Peyer's patch (tissue), 4 donors: ENCODE data around the gene VSIG1. TPM values are rescaled to one million over a fixed set of nuclear protein-coding genes. Genes with fewer than 3 reads are reported as not detected.

Experiments
- DNase-seq, 3 donors: peaks; one replicate each; pipeline ENCODE4 v3.0.0-alpha.2; 2017 to 2019
- H3K27ac ChIP-seq, 4 donors: fragments of 200-600 bp; sonication (generic); one replicate each; pipeline ENCODE4 v1.5.1; 2016 to 2019
- H3K27me3 ChIP-seq, 2 donors: fragments of 200-600 bp; sonication (generic); one replicate each; pipeline ENCODE4 v1.5.1; 2019
- H3K36me3 ChIP-seq, 3 donors: fragments of 200-600 bp; sonication (generic); one replicate each; pipeline ENCODE4 v1.5.1; 2016 to 2019
- H3K4me1 ChIP-seq, 4 donors: fragments of 200-600 bp; sonication (generic); one replicate each; pipeline ENCODE4 v1.5.1; 2016 to 2019
- H3K4me3 ChIP-seq, 4 donors: fragments of 200-600 bp; sonication (generic); 1 replicate in 3 of 4; 2 replicates in 1 of 4; pipeline ENCODE4 v1.5.1; 2016 to 2019; ENCODE audit warnings: mild to moderate bottlenecking in 1 of 4
- H3K9me3 ChIP-seq, 4 donors: fragments of 200-600 bp; sonication (generic); one replicate each; pipeline ENCODE4 v1.5.1; 2016 to 2019; ENCODE audit warnings: mild to moderate bottlenecking in 1 of 4
- CTCF ChIP-seq, 6 experiments: fragments of 450-650 bp in 4 of 6; fragments of 200-600 bp in 2 of 6; sonication (generic) in 1 of 6; IDR thresholded peaks; one replicate each; pipeline ENCODE4 v1.5.1; 2017 to 2019; ENCODE audit warnings: antibody characterized with exemption in 6 of 6, mild to moderate bottlenecking in 3 of 6, moderate library complexity in 1 of 6
- POLR2A ChIP-seq, 2 donors: fragments of 450-650 bp; IDR thresholded peaks; one replicate each; pipeline ENCODE4 v1.5.1; 2017; ENCODE audit warnings: antibody characterized with exemption in 2 of 2, mild to moderate bottlenecking in 2 of 2, moderate library complexity in 2 of 2
- total RNA-seq, 4 donors: library from RNA; depleted of rRNA; stranded (reverse); fragments of >200 nt; gene quantifications; one replicate each; pipeline ENCODE4 v1.1.0, GENCODE V29; 2016

VSIG1 gene
- total RNA-seq, 4 donors from 2014 or later, result 0.38 to 0.53 TPM; not detected in 2

DNA sequence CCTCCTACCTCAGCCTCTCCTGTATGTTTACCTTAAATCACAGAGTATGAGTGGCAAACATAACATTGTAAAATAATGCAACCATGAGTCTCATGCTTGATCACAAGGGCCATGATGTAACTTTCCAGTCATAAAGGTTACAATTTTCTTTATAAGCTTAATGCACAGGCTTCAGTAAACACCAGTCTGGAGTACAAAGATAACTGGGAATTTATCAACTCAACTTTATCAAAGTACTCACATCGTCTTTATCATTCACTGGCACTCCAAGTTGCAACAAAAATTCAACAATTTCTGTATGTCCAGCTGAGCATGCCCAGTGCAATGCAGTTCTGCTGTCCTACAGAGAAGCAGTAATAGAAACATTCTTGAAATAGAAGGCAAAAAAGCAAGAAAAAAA lies 43.6 kb downstream of the VSIG1 start:
- Histone ChIP-seq H3K36me3 (peaks cover 0 to 17% (median 0%) of the 10 kb centered on the region in 3 donors), H3K27me3 (no peaks in the 10 kb centered on the region), H3K4me1 (peaks cover 0 to 8% (median 0%) of the 10 kb centered on the region in 4 donors), H3K9me3 (no peaks in the 10 kb centered on the region), H3K4me3 (no peak overlapping the region), H3K27ac (no peak overlapping the region)
- no peak for DNase-seq
- TF ChIP-seq POLR2A (IDR thresholded peaks at IDR 0.05) (no peak), CTCF (IDR thresholded peaks at IDR 0.05) (no peak)

DNA sequence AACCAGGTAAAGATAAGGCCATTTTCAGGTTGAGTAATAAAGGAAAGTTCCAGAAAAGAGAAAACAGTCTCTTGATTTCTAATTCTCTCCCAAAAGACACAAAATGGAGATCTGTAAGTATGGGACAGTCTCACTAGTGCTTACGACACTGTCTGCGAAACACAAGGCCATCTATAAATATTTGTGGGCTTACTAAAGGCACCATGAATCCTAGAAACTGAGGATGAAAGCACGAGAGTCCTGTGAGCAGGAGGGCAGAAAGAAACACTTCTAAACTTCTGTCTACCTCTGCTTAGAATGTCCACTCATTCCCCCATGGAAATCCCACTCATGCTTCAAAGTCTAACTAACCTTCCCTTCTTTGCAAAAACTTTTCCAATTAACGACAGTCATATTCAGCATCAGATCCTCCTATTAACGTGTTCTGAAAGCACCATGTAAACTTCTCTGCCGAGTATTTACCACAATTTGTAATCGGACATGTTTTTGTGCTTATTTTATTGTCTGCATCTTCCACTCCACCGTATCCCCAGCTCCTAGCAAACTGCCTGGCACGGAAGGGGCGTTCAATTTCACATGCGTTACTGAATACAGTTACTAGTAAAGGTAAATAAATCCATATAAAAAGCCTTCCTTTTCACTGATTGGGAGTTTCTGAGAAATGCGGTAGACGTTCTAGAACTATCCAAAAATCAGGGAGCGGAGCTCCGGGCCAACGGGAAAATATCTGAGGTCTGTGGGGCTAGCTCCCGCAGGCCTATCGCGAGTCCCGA lies 45.8 kb downstream of the VSIG1 start:
- Histone ChIP-seq H3K9me3 (no peaks in the 10 kb centered on the region), H3K27ac (peak overlapping the region; percentile 82 to 91 (median 86)), H3K36me3 (peaks cover 0 to 11% (median 0%) of the 10 kb centered on the region in 3 donors), H3K4me3 (peak overlapping the region; percentile 47 to 77 (median 66)), H3K4me1 (peaks cover 0 to 8% (median 0%) of the 10 kb centered on the region in 4 donors), H3K27me3 (no peaks in the 10 kb centered on the region)
- no peak for DNase-seq
- TF ChIP-seq POLR2A (IDR thresholded peaks at IDR 0.05) (no peak), CTCF (IDR thresholded peaks at IDR 0.05) (no peak)

- peak within 1 kb of the TSS; percentile 82 to 91 (median 86) for H3K27ac ChIP-seq
- TF ChIP-seq CTCF (IDR thresholded peaks at IDR 0.05) (peak in 3 of 6 experiments; percentile 4 to 24 (median 9)), POLR2A (IDR thresholded peaks at IDR 0.05) (peak; percentile 12 to 51)
- peak within 1 kb of the TSS; percentile 47 to 77 (median 66) for H3K4me3 ChIP-seq
- H3K36me3 ChIP-seq, result peaks cover 0 to 11% (median 0%) of the 10 kb centered on the region in 3 donors
- H3K27me3 ChIP-seq, result no peaks in the 10 kb centered on the region
- H3K9me3 ChIP-seq, result no peaks in the 10 kb centered on the region
- peaks cover 0 to 8% (median 0%) of the 10 kb centered on the region in 4 donors for H3K4me1 ChIP-seq
- peak; percentile 91 to 97 (median 91) for DNase-seq
Measured at GRCh38 chrX:108091264-108091877, 46.5 kb downstream of the VSIG1 start, which contains the start of the genes ATG4A and PSMD10. TSS of gene ATG4A (plus strand) at chrX:108091778. CDS start at chrX:108091827, 49 bp downstream. TSS of gene PSMD10 (minus strand) at chrX:108091542. CDS start at chrX:108091520, 22 bp downstream.

DNA sequence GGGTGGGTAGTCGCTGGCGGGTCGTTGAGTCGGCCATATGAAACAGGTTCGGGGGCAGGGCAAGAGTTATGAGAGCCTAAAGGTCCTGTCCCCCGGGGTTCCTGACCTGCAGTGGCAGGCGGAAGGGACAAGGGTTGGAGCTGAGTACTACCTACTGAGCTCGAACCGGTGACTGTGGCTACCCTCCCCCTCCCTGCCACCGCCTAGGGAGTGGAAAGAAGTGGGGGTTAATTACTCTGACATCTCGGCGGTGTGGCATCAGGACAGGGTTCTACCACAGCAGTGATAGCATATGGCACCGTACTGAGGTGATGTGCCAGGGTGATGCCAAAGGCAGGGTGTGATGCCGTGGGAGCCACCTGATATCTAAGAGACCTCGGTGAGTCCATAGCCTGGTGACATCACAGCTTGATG lies 47.0 kb downstream of the VSIG1 start:
- H3K4me3 ChIP-seq, result peak overlapping the region; percentile 47 to 77 (median 66)
- H3K9me3 ChIP-seq, result no peaks in the 10 kb centered on the region
- peaks cover 0 to 8% (median 0%) of the 10 kb centered on the region in 4 donors for H3K4me1 ChIP-seq
- TF ChIP-seq POLR2A (IDR thresholded peaks at IDR 0.05) (no peak), CTCF (IDR thresholded peaks at IDR 0.05) (no peak)
- H3K27ac ChIP-seq, result peak overlapping the region; percentile 65 to 89 (median 80)
- DNase-seq, result no peak
- H3K27me3 ChIP-seq, result no peaks in the 10 kb centered on the region
- peaks cover 0 to 6% (median 0%) of the 10 kb centered on the region in 3 donors for H3K36me3 ChIP-seq

DNA sequence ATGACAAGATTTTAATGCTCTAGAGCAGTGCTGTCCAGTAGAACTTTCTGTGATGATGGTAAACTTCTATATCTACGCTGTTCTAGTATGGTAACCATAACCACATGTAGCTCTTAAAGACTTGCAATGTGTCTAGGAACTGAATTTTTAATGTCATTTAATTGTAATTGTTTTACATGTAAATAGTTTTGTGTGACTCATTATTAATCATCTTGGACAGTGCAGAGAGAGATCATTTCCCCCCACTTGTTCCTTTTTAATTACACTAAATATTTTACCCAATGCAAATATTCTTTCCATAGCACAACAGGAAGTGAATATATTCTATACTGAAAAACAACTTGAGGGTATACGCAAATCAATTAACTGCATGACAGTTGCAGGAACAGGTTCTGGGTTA lies 52.5 kb downstream of the VSIG1 start:
- Histone ChIP-seq H3K27ac (no peak overlapping the region), H3K4me3 (no peak overlapping the region), H3K4me1 (no peaks in the 10 kb centered on the region), H3K36me3 (no peaks in the 10 kb centered on the region), H3K9me3 (no peaks in the 10 kb centered on the region), H3K27me3 (no peaks in the 10 kb centered on the region)
- TF ChIP-seq CTCF (IDR thresholded peaks at IDR 0.05) (no peak), POLR2A (IDR thresholded peaks at IDR 0.05) (no peak)
- DNase-seq, result no peak
